Sigmoid colon (tissue), 4 donors: ENCODE results near the gene ZBED4.

Source experiments
- CTCF ChIP-seq, 4 experiments: fragments of 450-650 bp in 3 of 4; fragments of 200-600 bp in 1 of 4; IDR thresholded peaks; one replicate each; pipeline ENCODE4 v1.5.1; 2016 to 2019; ENCODE audit warnings: antibody characterized with exemption in 4 of 4, mild to moderate bottlenecking in 3 of 4, moderate library complexity in 2 of 4
- POLR2A ChIP-seq, 2 donors: fragments of 450-650 bp; IDR thresholded peaks; one replicate each; pipeline ENCODE4 v1.6.1; 2016; ENCODE audit warnings: antibody characterized with exemption in 2 of 2, mild to moderate bottlenecking in 2 of 2, moderate library complexity in 2 of 2
- POLR2AphosphoS5 ChIP-seq, 4 donors: sonication (generic); formaldehyde crosslinking; IDR thresholded peaks; one replicate each; pipeline ENCODE4 v1.6.1; 2017; ENCODE audit warnings: antibody characterized with exemption in 4 of 4

GRCh38 chr22:49828599-49828965, 25.1 kb upstream of the ZBED4 start:
- TF ChIP-seq POLR2A (IDR thresholded peaks at IDR 0.05) = no peak
- TF ChIP-seq CTCF (IDR thresholded peaks at IDR 0.05) = no peak
- no peak for TF ChIP-seq POLR2AphosphoS5 (IDR thresholded peaks at IDR 0.05)
